K562 (cell line): ENCODE results near the gene LPAR5. TPM values are rescaled to one million over a fixed set of nuclear protein-coding genes. Genes with fewer than 3 reads are reported as not detected.

Experiments
- BACH1 ChIP-seq: fragments of 200-800 bp; sonication (Bioruptor generic); IDR thresholded peaks from 2 replicates; pipeline ENCODE4 v1.6.1; 2016; ENCODE audit warnings: missing genetic modification characterization, missing compliant biosample characterization
- BRF1 ChIP-seq: IDR thresholded peaks from 3 replicates; pipeline ENCODE4 v1.6.1; 2011; ENCODE audit warnings: borderline replicate concordance, mild to moderate bottlenecking; ENCODE audit not compliant: insufficient read length; ENCODE audit errors: extremely low read depth
- CBX5 ChIP-seq: IDR thresholded peaks from 2 replicates; pipeline ENCODE4 v1.6.1; 2014; ENCODE audit warnings: low read depth, borderline replicate concordance
- EZH2 ChIP-seq: IDR thresholded peaks from 2 replicates; pipeline ENCODE4 v1.6.1; 2012; ENCODE audit warnings: low read depth, mild to moderate bottlenecking, inconsistent platforms, low read length, borderline replicate concordance
- FOXK2 ChIP-seq, 2 experiments: fragments of 450-650 bp; IDR thresholded peaks in 1 of 2; conservative IDR thresholded peaks in 1 of 2; 2 replicates each; pipeline ENCODE4 v1.6.1; 2016; ENCODE audit warnings: low read depth in 2 of 2, mild to moderate bottlenecking in 1 of 2
- FOXP1 ChIP-seq: sonication (generic); formaldehyde crosslinking; IDR thresholded peaks from 2 replicates; pipeline ENCODE4 v1.8.0; 2022; ENCODE audit warnings: mild to moderate bottlenecking, missing genetic modification reagents
- GABPA ChIP-seq: fragments of 200-800 bp; sonication (Bioruptor generic); conservative IDR thresholded peaks from 2 replicates; pipeline ENCODE4 v1.6.1; 2016; ENCODE audit warnings: low read depth, missing genetic modification characterization, missing compliant biosample characterization
- KDM1A ChIP-seq, 2 experiments: fragments of 450-650 bp; IDR thresholded peaks; 2 replicates each; pipeline ENCODE4 v1.6.1; 2016; ENCODE audit warnings: mild to moderate bottlenecking in 2 of 2
- KDM4B ChIP-seq, 2 experiments: fragments of 450-650 bp in 1 of 2; sonication (generic) in 1 of 2; IDR thresholded peaks; 2 replicates each; pipeline ENCODE4 v1.6.1; 2016 to 2017; ENCODE audit warnings: borderline replicate concordance in 2 of 2, antibody characterized with exemption in 1 of 2, low read depth in 1 of 2, mild to moderate bottlenecking in 1 of 2
- MBD2 ChIP-seq: sonication (generic); IDR thresholded peaks from 2 replicates; pipeline ENCODE4 v1.6.1; 2016; ENCODE audit warnings: low read depth, borderline replicate concordance
- MCM2 ChIP-seq: fragments of 450-650 bp; IDR thresholded peaks from 2 replicates; pipeline ENCODE4 v1.6.1; 2017; ENCODE audit warnings: low read depth, mild to moderate bottlenecking
- NR4A1 ChIP-seq, 2 experiments: fragments of 250-450 bp in 1 of 2; fragments of 450-650 bp in 1 of 2; sonication (Bioruptor Pico) in 1 of 2; IDR thresholded peaks; 2 replicates each; pipeline versions ENCODE4 v1.4.0 to v1.6.1; 2016 to 2020; ENCODE audit warnings: mild to moderate bottlenecking in 2 of 2, missing compliant biosample characterization in 1 of 2, missing genetic modification characterization in 1 of 2, moderate library complexity in 1 of 2
- SLC30A9 ChIP-seq: fragments of 250-450 bp; sonication (Bioruptor Pico); IDR thresholded peaks from 2 replicates; pipeline ENCODE4 v1.8.0; 2022; ENCODE audit warnings: mild to moderate bottlenecking, moderate library complexity
- SMARCA5 ChIP-seq: fragments of 450-650 bp; IDR thresholded peaks from 2 replicates; pipeline ENCODE4 v1.6.1; 2016
- TARDBP ChIP-seq: fragments of 450-650 bp; IDR thresholded peaks from 2 replicates; pipeline ENCODE4 v1.6.1; 2016
- TOE1 ChIP-seq, 2 experiments: fragments of 450-650 bp in 1 of 2; sonication (generic) in 1 of 2; formaldehyde crosslinking in 1 of 2; IDR thresholded peaks; 2 replicates each; pipeline versions ENCODE4 v1.7.1 to v1.8.0; 2016 to 2022; ENCODE audit warnings: borderline replicate concordance in 2 of 2, mild to moderate bottlenecking in 2 of 2, antibody characterized with exemption in 1 of 2, inconsistent platforms in 1 of 2, low read depth in 1 of 2, missing genetic modification reagents in 1 of 2, moderate library complexity in 1 of 2
- ZBTB33 ChIP-seq: sonication (generic); formaldehyde crosslinking; IDR thresholded peaks from 2 replicates; pipeline ENCODE4 v1.8.1; 2023; ENCODE audit warnings: mild to moderate bottlenecking, missing genetic modification reagents
- ZBTB8A ChIP-seq: fragments of 450-650 bp; IDR thresholded peaks from 2 replicates; pipeline ENCODE4 v1.6.1; 2018; ENCODE audit warnings: mild to moderate bottlenecking, moderate library complexity; ENCODE audit not compliant: partially characterized antibody
- ZNF174 ChIP-seq: fragments of 250-450 bp; sonication (Bioruptor Pico); IDR thresholded peaks from 2 replicates; pipeline ENCODE4 v1.4.0; 2020; ENCODE audit warnings: mild to moderate bottlenecking
- ZNF212 ChIP-seq: fragments of 450-650 bp; formaldehyde crosslinking; IDR thresholded peaks from 2 replicates; pipeline ENCODE4 v1.4.0; 2020; ENCODE audit warnings: mild to moderate bottlenecking
- ZNF23 ChIP-seq: fragments of 250-450 bp; sonication (Bioruptor Pico); IDR thresholded peaks from 2 replicates; pipeline ENCODE4 v1.4.0; 2020; ENCODE audit warnings: mild to moderate bottlenecking
- ZNF324 ChIP-seq: fragments of 250-450 bp; sonication (Bioruptor Pico); IDR thresholded peaks from 2 replicates; pipeline ENCODE4 v1.4.0; 2020; ENCODE audit warnings: mild to moderate bottlenecking
- polyA plus RNA-seq, 8 experiments: library from polyadenylated mRNA; depleted of rRNA in 4 of 8; stranded (reverse) in 5 of 8; unstranded in 3 of 8; fragments of >200 nt; fragmentation: Nextera tagmentation in 2 of 8; fragmentation: Illumina TruSeq in 1 of 8; extraction: Ambion mirVana in 2 of 8; extraction: Trizol in 1 of 8; gene quantifications; 2 replicates each; pipeline versions ENCODE4 v1.2.1 to v1.2.3, GENCODE V29; 2011 to 2014; ENCODE audit warnings: inconsistent platforms in 1 of 8, missing spikeins in 1 of 8
- total RNA-seq, 7 experiments: library from RNA; depleted of rRNA in 6 of 7; stranded (reverse); fragments of >200 nt in 6 of 7; fragmentation: Illumina TruSeq in 2 of 7; extraction: Trizol in 2 of 7; gene quantifications; 2 replicates each; pipeline versions ENCODE4 v1.2.1 to v1.2.3, GENCODE V29; 2011 to 2021; ENCODE audit warnings: low replicate concordance in 1 of 7
- TF ChIP-seq, protein P1 (sequence below): fragments of 450-650 bp; IDR thresholded peaks from 2 replicates; pipeline ENCODE4 v1.6.1; 2018; ENCODE audit warnings: mild to moderate bottlenecking, low read depth; ENCODE audit not compliant: partially characterized antibody
- TF ChIP-seq, protein P2 (sequence below): sonication (generic); formaldehyde crosslinking; IDR thresholded peaks from 2 replicates; pipeline ENCODE4 v1.8.0; 2022; ENCODE audit warnings: mild to moderate bottlenecking, missing genetic modification reagents

Gene LPAR5
- total and polyA plus RNA-seq, 9 of the 15 experiments (the other 6 are each of a cell fraction or from before 2014, with no cell fraction given), result 1.3 to 11.7 (median 3.6) TPM

- TF ChIP-seq ZNF23 (CRISPR knock-in tag) (no peak), ZBTB8A (no peak), TARDBP (peak; percentile 81), FOXP1 (CRISPR knock-in tag) (peak; percentile 28; the same call in 1 of the 2 replicates), NR4A1 (CRISPR knock-in tag; IDR thresholded peaks at IDR 0.05) (0 out of 2 replicates have a peak, but pooled peaks have one; percentile 41), NR4A1 (tag; IDR thresholded peaks at IDR 0.05) (no peak), SMARCA5 (no peak), ZNF212 (CRISPR knock-in tag) (no peak), ZNF174 (CRISPR knock-in tag) (no peak), CBX5 (0 out of 2 replicates have a peak, but pooled peaks have one; percentile 6), MCM2 (no peak), MBD2 (no peak), ZNF324 (CRISPR knock-in tag) (no peak), KDM4B (IDR thresholded peaks at IDR 0.05; ENCODE audit: borderline replicate concordance in 2 of 2, low read depth in 1 of 2) (peak in 1 of 2 experiments; percentile 87; a peak in 2 of 4 replicates), BACH1 (tag) (no peak; the same call in 1 of the 2 replicates), FOXK2 (conservative IDR thresholded peaks at IDR 0.05 in 1 of 2, IDR thresholded peaks at IDR 0.05 in 1 of 2; ENCODE audit: low read depth in 2 of 2) (peak; percentile 18 to 42; a peak in 2 of 4 replicates), EZH2 (no peak), ZBTB33 (CRISPR knock-in tag) (no peak), KDM1A (IDR thresholded peaks at IDR 0.05) (no peak), TOE1 (IDR thresholded peaks at IDR 0.05; ENCODE audit: borderline replicate concordance) (peak; percentile 59), TOE1 (CRISPR knock-in tag; IDR thresholded peaks at IDR 0.05; ENCODE audit: borderline replicate concordance, low read depth) (no peak), BRF1 (no peak), SLC30A9 (CRISPR knock-in tag) (no peak), GABPA (tag) (peak; percentile 28; the same call in 1 of the 2 replicates)
- TF ChIP-seq, protein P1, sequence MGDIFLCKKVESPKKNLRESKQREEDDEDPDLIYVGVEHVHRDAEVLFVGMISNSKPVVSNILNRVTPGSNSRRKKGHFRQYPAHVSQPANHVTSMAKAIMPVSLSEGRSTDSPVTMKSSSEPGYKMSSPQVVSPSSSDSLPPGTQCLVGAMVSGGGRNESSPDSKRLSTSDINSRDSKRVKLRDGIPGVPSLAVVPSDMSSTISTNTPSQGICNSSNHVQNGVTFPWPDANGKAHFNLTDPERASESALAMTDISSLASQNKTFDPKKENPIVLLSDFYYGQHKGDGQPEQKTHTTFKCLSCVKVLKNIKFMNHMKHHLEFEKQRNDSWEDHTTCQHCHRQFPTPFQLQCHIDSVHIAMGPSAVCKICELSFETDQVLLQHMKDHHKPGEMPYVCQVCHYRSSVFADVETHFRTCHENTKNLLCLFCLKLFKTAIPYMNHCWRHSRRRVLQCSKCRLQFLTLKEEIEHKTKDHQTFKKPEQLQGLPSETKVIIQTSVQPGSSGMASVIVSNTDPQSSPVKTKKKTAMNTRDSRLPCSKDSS, result no peak
- TF ChIP-seq, protein P2, sequence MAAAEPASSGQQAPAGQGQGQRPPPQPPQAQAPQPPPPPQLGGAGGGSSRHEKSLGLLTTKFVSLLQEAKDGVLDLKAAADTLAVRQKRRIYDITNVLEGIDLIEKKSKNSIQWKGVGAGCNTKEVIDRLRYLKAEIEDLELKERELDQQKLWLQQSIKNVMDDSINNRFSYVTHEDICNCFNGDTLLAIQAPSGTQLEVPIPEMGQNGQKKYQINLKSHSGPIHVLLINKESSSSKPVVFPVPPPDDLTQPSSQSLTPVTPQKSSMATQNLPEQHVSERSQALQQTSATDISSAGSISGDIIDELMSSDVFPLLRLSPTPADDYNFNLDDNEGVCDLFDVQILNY (CRISPR knock-in tag), result no peak
Observed at GRCh38 chr12:6613776-6614512, 21.8 kb downstream of the LPAR5 start (continued).
